IPS-NIHi11 (cell line): Measurements from ENCODE around the gene GLRA3.
"Not testable (repeated sequence)": the region's sequence is repeated elsewhere in the genome, so short reads cannot be mapped to it uniquely, and the experiment has no call there.

Experiments used
- DNase-seq: peaks from one replicate; pipeline ENCODE4 v3.0.0; 2012; ENCODE audit warnings: mixed read lengths, low spot score

Gene GLRA3

GRCh38 chr4:174714393-174715211, 114.4 kb downstream of the GLRA3 start:
- DNase-seq: peak; percentile 76

- DNase-seq: no peak
These were observed 115.2 kb downstream of the GLRA3 start for GRCh38 chr4:174713821-174714220.

GRCh38 chr4:174713181-174713580, 115.9 kb downstream of the GLRA3 start:
- DNase-seq: no peak

GRCh38 chr4:174709526-174709925, 119.5 kb downstream of the GLRA3 start:
- no peak for DNase-seq

- DNase-seq: no peak
These were observed 120.7 kb downstream of the GLRA3 start for GRCh38 chr4:174708381-174708780.

- no peak for DNase-seq
These were observed 121.1 kb downstream of the GLRA3 start for GRCh38 chr4:174707902-174708301.

GRCh38 chr4:174707051-174707676, 121.9 kb downstream of the GLRA3 start:
- DNase-seq: no peak

- DNase-seq: no peak
These were observed 126.0 kb downstream of the GLRA3 start for GRCh38 chr4:174702979-174703478.

GRCh38 chr4:174699654-174700053, 129.4 kb downstream of the GLRA3 start:
- no peak for DNase-seq

GRCh38 chr4:174697896-174698295, 131.2 kb downstream of the GLRA3 start:
- DNase-seq: no peak

GRCh38 chr4:174697202-174697601, 131.8 kb downstream of the GLRA3 start:
- no peak for DNase-seq

- no peak for DNase-seq
These were observed 132.4 kb downstream of the GLRA3 start for GRCh38 chr4:174696657-174697056.

- not testable (repeated sequence) for DNase-seq
These were observed 137.2 kb downstream of the GLRA3 start for GRCh38 chr4:174691876-174692275.

GRCh38 chr4:174690665-174691064, 138.4 kb downstream of the GLRA3 start:
- DNase-seq: no peak

GRCh38 chr4:174689618-174690017, 139.4 kb downstream of the GLRA3 start:
- no peak for DNase-seq

GRCh38 chr4:174686826-174687225, 142.2 kb downstream of the GLRA3 start:
- no peak for DNase-seq

- DNase-seq: no peak
These were observed 147.2 kb downstream of the GLRA3 start for GRCh38 chr4:174681723-174682300.

- DNase-seq: no peak
These were observed 154.7 kb downstream of the GLRA3 start for GRCh38 chr4:174674305-174674840.

GRCh38 chr4:174673865-174674264, 155.2 kb downstream of the GLRA3 start:
- DNase-seq: no peak

GRCh38 chr4:174672276-174672675, 156.8 kb downstream of the GLRA3 start:
- DNase-seq: no peak

GRCh38 chr4:174669270-174669669, 159.8 kb downstream of the GLRA3 start:
- DNase-seq: no peak

- no peak for DNase-seq
These were observed 163.2 kb downstream of the GLRA3 start for GRCh38 chr4:174665799-174666198.

- DNase-seq: no peak
These were observed 165.8 kb downstream of the GLRA3 start for GRCh38 chr4:174663216-174663615.
